Activated CD4-positive, alpha-beta T cell treated with anti-CD3 and anti-CD28 coated beads, Interleukin-2, amount 50 U/mL, for 1 hour (primary cell): ENCODE results near the gene CD300LG.
"Not testable (repeated sequence)": the region's sequence is repeated elsewhere in the genome, so short reads cannot be mapped to it uniquely, and the experiment has no call there.

Experiments used
- DNase-seq: peaks from one replicate; pipeline ENCODE4 v3.0.0-alpha.2; 2020

The CD300LG gene

DNA sequence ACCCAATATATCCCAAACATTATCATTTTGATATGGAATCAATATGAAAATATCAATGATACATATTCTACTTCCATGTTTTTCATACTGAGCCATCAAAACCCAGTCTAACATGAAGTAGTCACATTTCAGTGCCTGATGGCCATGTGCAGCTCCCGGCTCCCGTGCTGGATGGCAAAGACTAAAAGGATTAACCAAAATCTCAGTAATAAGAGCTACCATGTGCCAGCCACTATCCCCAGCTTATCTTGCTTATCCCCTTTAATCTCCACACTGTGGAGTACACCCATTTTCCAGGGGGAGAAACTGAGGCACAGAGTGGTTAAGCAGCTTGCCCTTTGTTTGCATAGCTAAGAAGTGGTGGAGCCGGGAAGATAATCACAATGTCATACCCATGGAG is 9.2 kb downstream of the CD300LG start:
- DNase-seq, result no peak

DNA sequence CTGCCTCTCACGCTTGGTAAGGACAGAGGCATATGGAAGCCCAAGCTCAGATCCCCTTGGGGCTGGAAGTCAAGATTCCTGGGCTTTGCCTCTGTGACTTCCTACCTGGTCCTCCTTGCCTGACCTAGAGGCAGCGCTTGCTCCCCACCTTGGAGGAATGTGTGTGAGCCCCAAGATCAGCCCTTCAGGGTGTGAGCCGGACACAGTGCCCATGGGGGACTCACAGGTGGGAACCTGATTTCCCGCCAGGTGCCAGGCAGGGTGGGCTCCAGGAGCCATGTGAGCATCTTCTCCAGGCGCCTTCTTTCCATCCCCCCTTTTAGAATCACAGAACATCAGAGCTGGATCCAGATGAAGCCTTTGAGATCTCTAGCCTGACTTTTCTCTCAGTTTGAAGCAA is 10.2 kb downstream of the CD300LG start:
- DNase-seq, result no peak

DNA sequence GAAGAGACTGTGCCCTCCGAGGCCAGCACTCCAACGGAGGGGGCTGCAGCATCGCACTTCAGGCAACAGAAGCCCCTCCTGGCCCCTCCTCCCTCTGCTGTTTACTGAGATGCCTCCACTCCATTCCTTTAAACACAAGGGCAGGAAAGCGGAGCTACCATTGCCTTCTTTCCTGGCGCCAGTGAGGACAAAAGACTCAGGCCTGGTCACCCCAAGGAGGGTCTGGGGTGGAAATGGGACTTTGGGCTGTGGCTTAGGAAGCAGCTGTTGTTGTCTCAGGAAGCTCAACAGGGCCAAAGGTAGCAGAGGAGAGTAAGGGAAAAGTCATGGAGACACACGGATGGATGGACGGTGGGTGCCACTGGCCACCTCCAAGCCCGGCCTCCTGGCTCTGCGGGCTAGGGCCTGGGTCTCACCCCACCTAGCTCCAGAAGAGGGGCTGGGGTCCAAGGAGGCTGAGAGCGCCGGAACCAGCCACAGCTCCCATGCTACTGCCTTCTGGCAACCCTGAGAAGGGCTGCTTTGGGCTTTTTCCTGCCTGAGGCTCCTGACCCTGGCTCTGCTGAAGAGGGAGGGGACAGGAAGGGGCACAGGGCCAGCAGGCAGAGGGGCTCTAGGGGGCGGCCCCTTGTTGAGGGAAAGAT is 11.1 kb downstream of the CD300LG start:
- no peak for DNase-seq

DNA sequence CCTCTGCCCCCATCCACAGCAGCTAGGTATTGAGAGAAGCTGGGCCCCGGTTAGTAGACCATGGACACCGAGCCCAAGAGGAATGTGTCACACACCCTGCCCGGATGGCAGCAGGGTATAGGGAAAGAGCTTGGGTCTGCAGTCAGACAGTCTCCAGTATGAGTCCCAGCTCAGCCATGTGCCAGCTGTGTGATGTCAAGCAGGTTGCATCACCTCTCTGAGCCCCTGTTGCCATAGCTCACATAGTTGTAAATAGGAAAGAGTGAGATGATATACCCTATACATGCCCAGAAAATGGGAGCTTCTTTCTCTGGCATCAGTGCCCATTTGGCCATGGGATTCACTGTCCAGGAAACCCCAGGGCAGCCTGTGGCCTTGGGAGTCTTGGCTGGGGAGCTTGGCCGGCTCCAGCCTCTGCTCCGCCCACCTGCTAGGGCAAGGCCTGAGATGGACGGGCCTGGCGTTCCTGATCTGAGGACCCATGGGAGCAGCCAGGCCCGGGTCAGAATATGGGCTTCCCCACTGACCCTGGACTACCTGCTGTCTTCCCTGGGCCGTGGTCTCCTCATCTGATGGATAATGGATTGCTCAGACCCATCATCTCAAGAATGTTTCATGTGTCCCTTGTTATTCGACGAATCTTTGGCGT is 13.2 kb downstream of the CD300LG start:
- DNase-seq, result no peak

DNA sequence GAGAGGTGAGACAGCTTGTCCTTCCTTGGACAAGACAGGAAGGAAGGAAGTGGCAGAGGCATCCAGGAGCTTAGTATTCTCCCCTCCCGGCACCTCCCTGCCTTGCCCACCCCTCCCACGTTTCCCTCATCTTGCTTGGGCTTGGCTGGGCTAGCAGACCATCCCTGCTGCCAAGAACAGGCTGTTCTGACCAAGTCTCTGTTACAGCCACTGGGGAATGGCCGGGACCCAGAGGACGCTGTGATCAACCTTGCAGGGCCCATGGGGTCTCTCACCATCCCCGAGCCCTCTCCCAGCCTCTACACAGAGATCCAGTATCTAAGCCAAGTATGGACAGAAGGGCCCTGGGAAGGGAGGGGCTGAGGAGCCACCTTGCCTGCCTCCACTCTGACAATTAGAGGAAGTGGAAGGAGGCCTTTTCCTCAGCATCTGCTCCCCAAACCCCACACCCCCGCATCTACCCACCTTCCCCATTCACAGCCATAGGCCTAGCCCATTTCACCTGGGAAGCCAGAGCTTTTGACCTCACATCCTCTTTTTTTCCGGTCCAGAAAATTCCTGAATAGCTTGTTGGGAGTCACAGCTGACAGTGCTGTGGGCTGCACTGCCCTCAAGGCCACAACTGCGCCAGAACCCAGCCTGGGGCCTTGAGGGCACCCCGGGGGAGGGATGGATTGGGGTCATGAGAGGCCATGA is 14.1 kb downstream of the CD300LG start:
- no peak for DNase-seq

DNA sequence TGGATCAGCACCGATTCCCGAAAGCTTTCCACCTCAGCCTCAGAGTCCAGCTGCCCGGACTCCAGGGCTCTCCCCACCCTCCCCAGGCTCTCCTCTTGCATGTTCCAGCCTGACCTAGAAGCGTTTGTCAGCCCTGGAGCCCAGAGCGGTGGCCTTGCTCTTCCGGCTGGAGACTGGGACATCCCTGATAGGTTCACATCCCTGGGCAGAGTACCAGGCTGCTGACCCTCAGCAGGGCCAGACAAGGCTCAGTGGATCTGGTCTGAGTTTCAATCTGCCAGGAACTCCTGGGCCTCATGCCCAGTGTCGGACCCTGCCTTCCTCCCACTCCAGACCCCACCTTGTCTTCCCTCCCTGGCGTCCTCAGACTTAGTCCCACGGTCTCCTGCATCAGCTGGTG is 15.0 kb downstream of the CD300LG start:
- DNase-seq, result no peak

DNA sequence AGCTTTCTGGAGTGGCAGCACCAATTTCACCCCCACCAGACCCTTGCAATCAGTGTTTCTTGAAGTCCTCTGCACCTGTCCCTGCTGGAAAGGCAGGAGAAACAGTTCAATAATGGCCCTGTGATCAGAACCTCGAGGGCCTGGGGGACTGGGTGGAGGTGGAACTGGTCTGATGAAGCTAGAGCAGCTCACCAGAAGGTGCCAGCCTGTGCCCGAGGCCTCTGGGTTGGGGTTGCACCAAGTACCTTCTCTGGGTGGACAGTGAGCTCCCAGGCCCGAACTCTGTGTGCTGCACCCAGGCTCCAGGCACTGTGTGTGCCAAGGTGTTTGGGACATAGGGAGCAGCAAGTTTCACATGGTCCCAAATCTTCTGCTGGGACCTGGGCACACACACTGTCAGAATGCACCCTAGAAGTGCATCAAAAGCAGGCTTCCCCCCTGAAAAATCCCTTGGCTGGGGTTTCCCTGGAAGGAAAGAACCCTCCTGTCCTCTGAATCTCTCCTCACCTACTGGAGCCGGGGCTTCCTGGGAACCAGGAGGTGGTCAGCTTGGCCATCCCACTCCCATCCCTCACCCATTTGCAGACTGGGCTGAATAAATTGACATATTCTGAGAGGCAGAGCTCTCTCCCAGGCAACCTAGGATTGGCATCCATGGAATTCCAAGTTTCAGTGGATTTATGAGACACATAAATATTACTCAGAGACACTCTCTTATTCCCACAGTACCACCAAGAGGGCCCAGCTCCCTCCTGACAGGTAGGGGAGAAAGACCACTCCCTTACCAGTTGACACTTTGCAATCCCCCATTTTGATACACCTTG is 17.4 kb downstream of the CD300LG start:
- DNase-seq, result no peak

DNA sequence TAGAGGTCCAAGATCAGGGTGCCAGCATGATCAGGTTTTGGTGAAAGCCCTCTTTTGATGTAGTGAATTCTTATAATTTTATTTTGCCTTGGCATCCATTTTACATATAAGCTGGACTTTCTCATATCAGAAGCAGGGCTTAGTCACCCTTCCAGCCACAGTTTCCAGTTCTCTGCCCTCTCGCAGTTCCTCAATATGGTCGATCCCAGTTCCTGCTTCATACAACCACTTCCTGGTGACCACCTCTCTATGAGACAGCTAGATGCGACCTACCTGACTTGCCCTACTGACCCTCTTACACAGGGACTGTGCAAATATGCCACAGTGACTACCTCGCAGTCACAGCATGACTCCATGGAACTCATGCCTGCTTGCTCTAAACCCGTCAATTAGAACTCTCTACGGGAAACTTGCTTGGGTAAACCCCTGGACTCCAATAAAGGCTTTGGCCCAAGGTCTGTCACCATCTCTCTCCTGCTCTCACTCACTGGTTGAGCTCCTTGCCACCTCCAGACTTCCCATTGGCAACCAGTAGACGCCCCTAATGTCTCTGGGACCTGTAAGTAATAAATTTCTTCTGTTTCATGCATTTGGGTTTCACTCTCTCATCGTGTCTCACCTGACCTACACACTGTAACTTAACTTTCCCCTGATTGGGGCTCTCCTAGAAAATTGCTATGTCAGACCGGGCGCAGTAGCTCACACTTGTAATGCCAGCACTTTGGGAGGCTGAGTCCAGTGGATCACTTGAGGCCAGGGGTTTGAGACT is 21.4 kb downstream of the CD300LG start:
- no peak for DNase-seq

DNA sequence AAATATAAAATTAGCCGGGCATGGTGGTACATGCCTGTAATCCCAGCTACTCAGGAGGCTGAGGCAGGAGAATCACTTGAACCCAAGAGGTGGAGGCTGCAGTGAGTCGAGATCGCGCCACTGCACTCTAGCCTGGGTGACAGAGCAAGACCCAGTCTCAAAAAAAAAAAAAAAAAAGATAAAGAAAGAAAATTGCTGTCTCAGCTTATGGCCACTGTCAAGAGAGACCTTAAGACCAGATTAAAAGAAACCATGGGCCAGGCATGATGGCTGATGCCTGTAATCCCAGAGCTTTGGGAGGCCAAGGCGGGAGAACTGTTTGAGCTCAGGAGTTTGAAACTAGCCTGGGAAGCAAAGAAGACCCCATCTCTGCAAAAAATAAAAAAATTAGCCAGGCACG is 22.1 kb downstream of the CD300LG start:
- not testable (repeated sequence) for DNase-seq

DNA sequence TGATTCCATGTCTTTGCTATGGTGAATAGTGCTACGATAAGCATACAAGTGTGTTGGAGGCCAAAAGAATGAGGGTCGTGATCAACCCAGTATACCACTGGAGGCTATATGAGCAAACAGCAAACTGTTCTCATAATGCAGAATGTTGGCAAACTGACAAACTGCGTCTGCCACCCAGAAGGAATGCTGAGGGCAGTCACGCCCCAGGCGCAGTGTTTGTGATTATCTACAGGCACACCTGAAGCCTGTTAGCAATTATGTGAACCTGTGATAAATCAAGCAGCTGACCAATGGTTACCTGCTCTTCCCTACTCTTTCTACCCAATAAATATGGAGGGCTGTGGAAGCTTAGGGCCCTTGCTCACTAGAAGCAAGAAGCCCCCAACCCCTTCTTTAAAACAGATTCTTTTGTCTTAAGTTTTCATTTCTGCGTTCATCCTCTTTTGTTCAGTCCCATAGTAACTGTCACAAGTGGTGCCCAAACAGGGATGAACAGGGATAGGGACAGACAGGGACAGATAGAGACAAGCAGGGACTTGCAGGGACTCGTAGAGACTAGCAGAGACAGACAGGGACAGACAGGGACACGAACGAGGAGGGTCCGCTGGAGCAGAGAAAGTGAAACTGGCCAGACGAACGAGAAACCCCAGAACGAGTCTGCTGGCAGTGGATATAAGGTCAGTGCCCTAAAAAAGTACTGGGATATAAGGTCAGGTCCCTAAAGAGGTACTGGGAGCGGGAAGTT is 25.1 kb downstream of the CD300LG start:
- no peak for DNase-seq

DNA sequence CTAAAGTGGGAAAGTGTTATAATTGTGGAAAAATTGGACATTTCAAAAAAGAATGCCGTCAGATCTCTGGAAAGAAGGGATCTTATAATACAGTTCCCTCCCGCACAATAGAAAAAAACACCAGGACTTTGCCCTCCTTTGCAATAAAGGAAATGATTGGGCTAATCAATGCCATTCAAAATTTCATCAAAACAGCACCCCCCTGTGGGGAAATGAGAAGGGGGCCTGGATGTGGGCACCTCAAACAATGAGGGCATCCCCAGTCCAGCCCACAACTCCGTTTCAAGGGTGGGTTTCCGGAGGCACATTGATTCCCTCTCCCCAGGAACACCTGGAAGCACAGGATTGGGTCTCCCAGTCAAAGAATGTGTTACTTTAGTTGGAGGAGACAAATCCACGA is 26.1 kb downstream of the CD300LG start:
- no peak for DNase-seq

DNA sequence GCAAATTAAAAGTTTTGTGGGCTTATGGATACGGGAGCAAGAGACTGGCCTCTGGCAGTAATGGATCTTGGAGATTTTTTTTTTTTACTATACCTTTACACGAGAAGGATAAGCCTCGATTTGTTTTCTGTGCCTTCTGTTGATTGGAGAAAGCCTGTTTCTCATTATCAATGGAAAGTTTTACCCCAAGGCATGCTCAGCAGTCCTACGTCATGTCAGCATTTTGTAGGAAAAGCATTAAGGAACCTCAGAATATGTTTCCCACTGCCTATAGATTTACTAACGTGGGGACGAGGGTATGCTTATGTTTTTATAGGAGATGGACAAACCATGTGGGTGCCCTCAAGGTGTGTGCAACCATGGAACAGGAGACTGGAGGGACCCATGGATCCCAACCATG is 26.8 kb downstream of the CD300LG start:
- DNase-seq, result no peak

DNA sequence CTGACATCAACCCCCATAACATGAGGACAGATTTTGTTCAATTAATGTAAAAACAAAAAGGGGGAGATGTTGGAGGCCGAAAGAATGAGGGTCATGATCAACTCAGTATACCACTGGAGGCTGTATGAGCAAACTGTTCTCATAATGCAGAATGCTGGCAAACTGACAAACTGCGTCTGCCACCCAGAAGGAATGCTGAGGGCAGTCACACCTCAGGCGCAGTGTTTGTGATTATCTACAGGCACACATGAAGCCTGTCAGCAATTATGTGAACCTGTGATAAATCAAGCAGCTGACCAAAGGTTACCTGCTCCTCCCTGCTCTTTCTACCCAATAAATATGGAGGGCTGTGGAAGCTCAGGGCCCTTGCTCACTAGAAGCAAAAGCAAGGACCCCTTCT is 27.3 kb downstream of the CD300LG start:
- no peak for DNase-seq

DNA sequence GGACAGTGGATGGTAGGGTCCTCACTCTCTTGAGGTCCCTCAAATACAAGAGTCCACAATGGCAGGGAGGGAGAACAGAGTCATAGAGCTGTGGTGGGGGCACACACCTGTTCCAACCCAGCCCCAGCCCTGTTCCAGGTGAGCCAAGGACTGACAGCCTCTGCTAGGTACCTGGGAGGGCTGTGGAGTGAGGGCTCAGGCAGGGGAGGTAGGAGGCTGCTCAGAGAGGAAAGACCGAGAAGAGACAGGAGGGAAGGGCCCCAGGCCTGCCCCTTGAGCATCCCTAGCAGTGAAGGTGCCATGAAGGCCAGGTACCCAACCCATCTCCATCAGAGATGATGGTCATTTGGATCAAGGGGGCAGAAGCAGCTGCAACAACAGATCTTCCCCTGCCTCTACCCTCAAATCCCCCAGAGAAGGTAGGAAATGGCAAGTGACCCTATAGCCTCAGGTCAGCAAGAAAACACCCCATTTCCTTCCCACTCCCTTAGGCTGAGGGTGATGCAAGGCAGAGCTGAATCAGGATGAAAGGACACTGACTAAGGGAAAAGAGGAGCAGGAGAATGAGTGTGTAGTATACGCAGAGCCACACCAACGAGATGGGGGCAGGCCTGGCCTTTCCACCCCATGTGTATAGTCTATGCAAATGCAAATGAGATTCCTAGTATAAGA is 28.6 kb downstream of the CD300LG start:
- no peak for DNase-seq

DNA sequence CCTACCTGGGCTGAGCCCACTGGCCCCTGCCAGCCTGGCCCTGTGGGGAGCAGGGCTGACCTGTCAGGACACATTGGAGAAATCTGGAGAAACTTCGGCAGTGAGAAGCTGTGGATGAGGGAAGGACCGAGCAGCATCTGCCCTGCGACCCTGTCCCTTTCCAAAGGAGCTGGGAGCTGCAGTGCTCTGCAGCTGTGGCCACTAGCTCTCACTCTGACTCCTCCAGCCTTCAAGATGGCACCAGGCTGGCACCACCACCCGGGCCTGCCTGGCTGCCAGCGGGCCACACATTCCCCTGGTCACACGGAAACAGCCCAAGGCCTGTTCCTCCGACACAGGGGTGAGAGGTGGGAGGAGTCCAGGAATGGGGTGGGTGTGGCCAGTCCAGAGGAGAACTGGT is 30.1 kb downstream of the CD300LG start:
- DNase-seq, result no peak

DNA sequence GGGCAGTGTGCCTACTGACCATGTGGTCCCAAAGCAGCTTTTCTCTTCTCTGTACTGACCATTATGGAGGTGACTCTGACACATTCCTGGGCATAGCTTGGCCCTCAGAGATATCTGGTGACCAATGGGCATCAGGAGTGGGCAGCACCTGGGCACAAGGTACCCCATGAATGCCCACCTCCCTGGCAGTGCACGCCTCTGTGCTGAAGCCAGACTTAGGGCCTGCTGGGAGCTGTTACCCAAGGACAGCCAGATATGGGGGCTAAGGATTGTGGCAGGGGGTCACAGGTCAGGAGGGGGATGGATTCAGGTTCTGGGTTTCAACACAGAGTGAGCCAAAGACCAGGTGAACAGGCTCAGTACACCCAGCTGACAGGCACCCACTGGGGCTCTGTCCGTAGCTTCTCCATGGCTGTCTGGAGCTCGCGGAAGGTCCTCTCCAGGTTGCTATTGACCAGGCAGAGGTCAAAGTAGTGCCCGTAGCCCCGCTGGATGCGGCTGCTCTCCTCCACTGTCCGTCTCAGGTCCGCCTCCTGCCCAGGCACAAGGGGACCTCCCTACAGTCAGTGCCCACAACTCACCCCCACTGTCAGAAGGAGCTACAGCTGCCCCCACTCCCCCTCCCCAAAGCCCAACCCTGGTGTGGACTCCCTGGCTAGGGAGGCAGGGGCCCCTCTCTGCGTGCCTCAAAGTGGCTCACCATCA is 30.6 kb downstream of the CD300LG start:
- DNase-seq, result no peak

DNA sequence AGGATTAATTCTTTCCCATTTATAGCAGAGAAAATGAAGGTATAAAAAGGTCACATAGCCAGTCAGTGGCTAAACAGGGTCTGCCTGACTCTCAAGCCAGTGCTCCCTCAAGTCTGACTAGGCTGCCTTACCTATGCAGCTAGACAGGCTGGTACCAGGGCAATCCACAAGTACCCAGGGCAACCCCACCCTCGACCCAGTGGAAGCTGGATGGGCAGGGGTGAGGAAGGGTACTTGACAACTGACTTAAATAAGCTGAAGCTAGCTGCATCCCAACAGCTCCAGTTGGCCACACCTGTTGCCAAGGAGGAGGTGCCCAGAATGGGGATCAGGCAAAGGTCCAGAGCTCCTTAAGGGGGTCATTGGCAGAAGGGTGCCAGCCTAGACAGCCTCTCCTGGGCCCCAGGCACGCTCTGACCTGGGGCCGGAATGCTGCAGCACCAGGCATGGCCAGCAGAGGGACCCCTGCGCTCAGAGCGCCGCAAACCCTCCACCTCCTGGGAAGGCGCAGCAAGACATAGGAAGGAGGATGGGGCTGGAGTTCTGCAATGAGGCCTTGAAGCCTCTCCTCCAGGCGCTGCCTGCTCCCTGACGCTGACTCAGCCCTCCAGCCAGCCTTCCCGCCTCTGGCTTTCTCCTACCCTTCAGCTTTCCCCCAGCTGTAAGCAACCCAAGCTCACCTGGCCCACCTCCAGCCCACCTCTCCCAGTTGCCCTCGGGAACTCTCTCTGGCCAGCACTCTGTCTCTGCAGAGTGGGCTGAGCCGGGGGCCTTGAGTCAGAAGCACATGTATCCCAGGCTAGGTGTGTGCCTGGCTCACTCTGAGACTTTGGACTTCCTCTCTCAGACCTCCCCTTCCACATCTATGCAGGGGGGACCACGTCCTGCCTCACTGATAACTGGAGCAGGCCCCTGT is 31.5 kb downstream of the CD300LG start:
- DNase-seq, result peak; percentile 66

DNA sequence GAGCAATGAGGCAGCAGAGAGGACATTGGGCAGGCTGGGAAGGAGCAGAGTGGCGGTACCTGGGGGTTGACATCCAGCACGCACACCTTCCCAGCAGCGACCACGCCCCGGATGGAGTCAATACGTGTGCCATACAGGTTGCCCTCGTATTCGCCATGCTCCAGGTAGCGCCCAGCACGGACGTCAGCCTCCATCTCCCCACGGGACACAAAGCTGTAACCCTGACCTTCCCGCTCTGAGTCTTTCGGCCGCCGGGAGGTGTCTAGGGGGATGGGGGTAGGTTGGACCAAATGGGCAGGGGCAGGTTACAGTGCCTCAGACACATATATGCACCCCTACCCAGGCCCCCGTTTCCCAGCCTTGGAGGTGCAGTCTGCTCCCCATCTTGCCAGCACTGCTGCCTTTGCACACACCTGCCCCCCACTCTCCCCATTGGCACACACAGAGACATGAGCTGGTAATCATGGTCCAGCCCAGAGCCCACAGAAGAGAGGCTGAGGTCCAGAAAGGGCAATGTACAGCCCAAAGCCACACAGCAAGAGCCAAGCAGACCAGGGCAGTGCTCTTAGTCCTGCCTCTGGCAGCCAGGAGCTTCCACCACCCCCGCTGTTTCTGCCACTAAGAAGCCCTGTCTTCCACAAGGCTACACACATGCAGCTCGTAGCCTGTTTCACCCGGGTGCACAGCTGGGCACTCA is 32.9 kb downstream of the CD300LG start:
- no peak for DNase-seq

DNA sequence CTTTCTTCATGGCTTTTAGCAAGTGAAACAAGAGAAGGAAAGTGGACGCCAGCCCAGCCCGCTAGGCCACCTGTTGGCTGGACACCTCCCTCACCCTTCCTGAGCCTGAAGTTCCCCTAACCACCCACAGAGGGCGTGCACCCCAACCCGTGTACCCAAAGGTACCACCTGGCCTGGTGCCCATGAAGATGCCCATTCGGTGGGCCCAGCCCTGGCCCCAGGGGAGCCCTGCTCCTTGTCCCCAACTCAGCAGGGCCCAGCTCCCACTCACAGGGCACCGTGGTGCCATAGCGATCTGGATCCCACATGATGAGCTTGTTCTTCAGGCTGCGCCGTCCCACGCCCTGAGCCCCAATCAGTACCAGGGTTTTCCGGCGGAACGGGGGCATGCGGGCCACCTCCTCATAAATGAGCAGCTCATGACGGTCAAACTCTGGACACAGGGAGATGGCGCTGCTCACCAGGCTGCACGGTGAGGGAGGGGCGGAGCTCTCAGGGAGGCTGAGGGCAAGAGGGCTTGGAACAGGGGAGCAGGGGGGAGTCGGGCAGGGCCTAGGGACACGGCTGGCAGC is 33.5 kb downstream of the CD300LG start:
- DNase-seq, result peak; percentile 44
